ENCODE measurements around the gene EPHA3. TPM values are rescaled to one million over a fixed set of nuclear protein-coding genes. Genes with fewer than 3 reads are reported as not detected.

The EPHA3 gene
- polyA plus RNA-seq, 2 of the 4 experiments (the other 2 are of a cell fraction): not detected

GRCh38 chr3:89358281-89358680 lies 250.9 kb downstream of the EPHA3 start:
- Histone ChIP-seq H3K4me3 (no peak overlapping the region), H3K9me3 (no peaks in the 10 kb centered on the region), H3K27ac (no peak overlapping the region), H3K4me2 (no peak overlapping the region), H3K4me1 (no peaks in the 10 kb centered on the region)
- ChIA-PET CTCF (no interaction called here), POLR2A (no interaction called here)
- DNase-seq (ENCODE audit: low read depth in 1 of 2, low spot score in 1 of 2) (no peak), FAIRE-seq (no peak), ATAC-seq (no peak)
- no peak for TF ChIP-seq HEYL (CRISPR knock-in tag; IDR thresholded peaks at IDR 0.05)
- TF ChIP-seq HOXA7 (CRISPR knock-in tag; IDR thresholded peaks at IDR 0.05): no peak
- TF ChIP-seq MAFK (IDR thresholded peaks at IDR 0.05; ENCODE audit: partially characterized antibody): no peak
- no peak for TF ChIP-seq KDM1A (IDR thresholded peaks at IDR 0.05; ENCODE audit: low read depth)
- no peak for TF ChIP-seq POLR2AphosphoS2 (conservative IDR thresholded peaks at IDR 0.05; ENCODE audit: low read length)
- no peak for TF ChIP-seq POLR2A (IDR thresholded peaks at IDR 0.05; ENCODE audit: low read length)
- TF ChIP-seq ZSCAN20 (CRISPR knock-in tag; IDR thresholded peaks at IDR 0.05): no peak
- no peak for TF ChIP-seq EHMT2 (IDR thresholded peaks at IDR 0.05; ENCODE audit: low read depth)
- TF ChIP-seq KDM5A (IDR thresholded peaks at IDR 0.05): no peak
- no peak for TF ChIP-seq ELK1 (IDR thresholded peaks at IDR 0.05; ENCODE audit: low read depth, low read length)
- TF ChIP-seq HDAC2 (IDR thresholded peaks at IDR 0.05): no peak
- no peak for TF ChIP-seq TFCP2L1 (CRISPR knock-in tag; IDR thresholded peaks at IDR 0.05)
- TF ChIP-seq PBX3 (IDR thresholded peaks at IDR 0.05): no peak

DNA sequence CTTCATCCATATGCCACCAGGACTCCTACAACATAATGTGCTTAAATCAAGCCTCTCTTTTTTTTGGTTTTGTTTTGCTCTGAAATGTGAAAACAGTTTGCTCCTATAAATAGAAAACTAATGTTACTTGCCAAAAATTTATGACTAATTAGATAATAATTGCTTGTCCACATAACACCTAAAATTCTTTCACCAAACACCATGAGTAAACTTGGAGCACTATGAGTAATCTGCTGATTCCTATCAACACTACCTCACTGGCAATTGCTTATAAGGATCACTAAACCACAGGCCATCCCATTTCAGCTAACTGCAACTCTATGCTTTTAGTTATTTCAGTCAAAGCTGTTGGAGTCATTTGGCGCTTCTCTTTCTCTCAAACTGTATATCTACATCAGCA lies 252.7 kb downstream of the EPHA3 start:
- Histone ChIP-seq H3K4me1 (no peaks in the 10 kb centered on the region), H3K9me3 (no peaks in the 10 kb centered on the region), H3K4me3 (no peak overlapping the region), H3K4me2 (no peak overlapping the region), H3K27ac (no peak overlapping the region)
- no peak for TF ChIP-seq ELK1 (IDR thresholded peaks at IDR 0.05; ENCODE audit: low read depth, low read length)
- TF ChIP-seq HEYL (CRISPR knock-in tag; IDR thresholded peaks at IDR 0.05): no peak
- ATAC-seq: no peak
- ChIA-PET POLR2A (no interaction called here), CTCF (no interaction called here)
- whole genome bisulfite sequencing (ENCODE audit: missing lambda C conversion rate): 0% methylated on average over 1 of the region's 1 CpG
- FAIRE-seq: no peak
- DNase-seq (ENCODE audit: low read depth in 1 of 2, low spot score in 1 of 2): no peak

DNA sequence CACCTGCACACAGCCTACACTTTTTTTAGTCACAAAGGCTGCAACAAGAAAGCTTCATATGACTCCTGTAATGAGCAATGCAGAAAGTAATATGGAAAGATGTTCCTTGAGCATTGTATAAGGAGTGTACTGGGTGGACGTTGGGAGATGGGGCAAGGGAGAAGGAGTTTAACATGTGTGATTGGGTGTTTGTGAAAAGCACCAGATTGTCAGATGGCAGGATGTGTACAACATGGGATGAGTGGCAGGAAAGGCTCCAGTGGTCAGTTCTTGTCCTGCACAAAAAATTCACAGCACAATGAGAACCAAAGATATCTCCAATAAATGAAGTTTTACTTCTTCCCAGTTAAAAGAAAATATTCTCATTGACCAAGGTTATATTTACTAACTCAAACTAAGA lies 255.1 kb downstream of the EPHA3 start:
- CTCF ChIA-PET: no interaction called here
- WGBS (ENCODE audit: missing lambda C conversion rate): 0% methylated on average over 1 of the region's 1 CpG
- Histone ChIP-seq H3K4me1 (no peaks in the 10 kb centered on the region), H3K4me2 (no peak overlapping the region), H3K9me3 (no peaks in the 10 kb centered on the region), H3K27ac (no peak overlapping the region), H3K4me3 (no peak overlapping the region)
- FAIRE-seq (no peak), ATAC-seq (no peak), DNase-seq (ENCODE audit: low read depth in 1 of 2, low spot score in 1 of 2) (no peak)
- POLR2A ChIA-PET: no interaction called here
- TF ChIP-seq RNF2 (IDR thresholded peaks at IDR 0.05; ENCODE audit: borderline replicate concordance, low read depth) (no peak), KDM5A (IDR thresholded peaks at IDR 0.05) (no peak), HEYL (CRISPR knock-in tag; IDR thresholded peaks at IDR 0.05) (no peak), HES2 (IDR thresholded peaks at IDR 0.05) (no peak), MYC (IDR thresholded peaks at IDR 0.05; ENCODE audit: borderline replicate concordance, low read length) (no peak), BHLHE40 (IDR thresholded peaks at IDR 0.05; ENCODE audit: low read depth, low read length) (no peak), CBX8 (IDR thresholded peaks at IDR 0.05) (no peak), CTCF (IDR thresholded peaks at IDR 0.05) (no peak), CHD4 (IDR thresholded peaks at IDR 0.05; ENCODE audit: borderline replicate concordance) (no peak), HDAC2 (IDR thresholded peaks at IDR 0.05) (no peak), MAX (IDR thresholded peaks at IDR 0.05) (no peak), RCOR1 (IDR thresholded peaks at IDR 0.05; ENCODE audit: low read depth, low read length) (no peak), TP53 (CRISPR knock-in tag; IDR thresholded peaks at IDR 0.05) (no peak), ESRRA (IDR thresholded peaks at IDR 0.05; ENCODE audit: borderline replicate concordance, low read length) (no peak), PHF8 (IDR thresholded peaks at IDR 0.05; ENCODE audit: borderline replicate concordance, low read depth) (no peak)
- TF ChIP-seq, protein P1, sequence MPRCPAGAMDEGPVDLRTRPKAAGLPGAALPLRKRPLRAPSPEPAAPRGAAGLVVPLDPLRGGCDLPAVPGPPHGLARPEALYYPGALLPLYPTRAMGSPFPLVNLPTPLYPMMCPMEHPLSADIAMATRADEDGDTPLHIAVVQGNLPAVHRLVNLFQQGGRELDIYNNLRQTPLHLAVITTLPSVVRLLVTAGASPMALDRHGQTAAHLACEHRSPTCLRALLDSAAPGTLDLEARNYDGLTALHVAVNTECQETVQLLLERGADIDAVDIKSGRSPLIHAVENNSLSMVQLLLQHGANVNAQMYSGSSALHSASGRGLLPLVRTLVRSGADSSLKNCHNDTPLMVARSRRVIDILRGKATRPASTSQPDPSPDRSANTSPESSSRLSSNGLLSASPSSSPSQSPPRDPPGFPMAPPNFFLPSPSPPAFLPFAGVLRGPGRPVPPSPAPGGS (IDR thresholded peaks at IDR 0.05): no peak

Data from A549 (cell line).